ENCODE measurements around the gene RFTN1. TPM values are rescaled to one million over a fixed set of nuclear protein-coding genes. Genes with fewer than 3 reads are reported as not detected.
A peak's percentile ranks its signal among the peaks of the same experiment; 100 is the strongest.

Gene RFTN1
- total and polyA plus RNA-seq, 2 donors from 2014 or later = 15.3 to 34.1 TPM

DNA sequence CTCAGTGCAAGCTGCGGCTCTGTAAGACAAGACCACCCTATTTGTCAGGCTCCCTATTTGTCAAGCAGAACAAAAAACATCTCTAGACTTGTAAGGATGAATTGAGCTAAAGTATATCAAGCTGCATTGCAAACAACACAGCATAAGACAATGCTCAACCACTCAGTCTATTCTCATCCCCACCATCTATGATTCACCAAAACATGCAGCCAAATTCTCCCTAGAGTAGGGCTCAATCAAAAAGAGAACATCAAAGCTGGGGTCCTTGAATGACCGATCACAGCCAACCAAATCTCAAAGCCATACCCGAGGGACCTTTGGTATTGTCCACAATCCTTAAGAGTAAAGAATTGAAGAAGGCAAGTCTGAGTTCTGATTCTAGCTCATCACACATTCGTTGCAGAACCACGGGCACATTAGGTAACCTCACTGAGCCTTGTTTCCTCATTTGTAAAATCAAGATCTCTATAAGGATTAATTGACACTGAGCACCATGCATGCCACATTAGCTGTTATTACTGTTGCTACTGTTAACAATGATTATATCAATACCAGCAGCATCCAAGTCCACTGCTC is 31.2 kb downstream of the RFTN1 start:
- Histone ChIP-seq H3K4me1 (ENCODE audit: control insufficient read depth in 2 of 3, insufficient read depth in 2 of 3, low read depth in 1 of 3, low read length in 3 of 3) (peaks cover 16 to 22% (median 18%) of the 10 kb centered on the region in 3 donors), H3K9ac (ENCODE audit: low read length in 3 of 3) (no peak overlapping the region), H3K4me3 (ENCODE audit: low read length in 3 of 3) (no peak overlapping the region)

DNA sequence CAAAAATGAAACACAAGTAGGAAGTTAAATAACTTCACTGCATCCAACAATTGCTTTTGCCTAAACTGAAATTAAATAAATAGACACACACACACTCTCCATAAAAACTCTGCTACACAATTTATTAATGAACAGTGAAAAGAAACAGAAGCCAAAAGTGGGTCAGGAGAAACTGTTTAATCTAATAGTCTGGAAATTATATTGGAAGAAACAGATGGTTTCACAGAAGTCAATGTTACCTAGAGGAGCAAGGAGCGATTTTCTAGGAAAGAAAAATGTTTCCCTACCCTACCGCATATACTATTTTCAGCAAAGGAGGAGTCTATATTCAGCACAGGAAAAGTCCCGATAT is 32.0 kb downstream of the RFTN1 start:
- FAIRE-seq = peak; percentile 30
- Histone ChIP-seq H3K4me3 (ENCODE audit: low read length in 3 of 3) (peak overlapping the region in 1 of 3 donors; percentile 0), H3K27ac (ENCODE audit: low read depth in 2 of 2, low read length in 2 of 2) (peak overlapping the region; percentile 48 to 71), H3K9ac (ENCODE audit: low read length in 3 of 3) (no peak overlapping the region), H3K36me3 (ENCODE audit: control insufficient read depth in 2 of 3, insufficient read depth in 3 of 3, low read length in 3 of 3) (no peaks in the 10 kb centered on the region), H3K27me3 (ENCODE audit: control insufficient read depth, insufficient read depth, low read length) (no peaks in the 10 kb centered on the region), H3K4me1 (ENCODE audit: control insufficient read depth in 2 of 3, insufficient read depth in 2 of 3, low read depth in 1 of 3, low read length in 3 of 3) (peaks cover 16 to 22% (median 20%) of the 10 kb centered on the region in 3 donors), H3K9me3 (ENCODE audit: control insufficient read depth in 2 of 3, insufficient read depth in 1 of 3, low read length in 3 of 3) (no peaks in the 10 kb centered on the region)
- TF ChIP-seq, protein P1, sequence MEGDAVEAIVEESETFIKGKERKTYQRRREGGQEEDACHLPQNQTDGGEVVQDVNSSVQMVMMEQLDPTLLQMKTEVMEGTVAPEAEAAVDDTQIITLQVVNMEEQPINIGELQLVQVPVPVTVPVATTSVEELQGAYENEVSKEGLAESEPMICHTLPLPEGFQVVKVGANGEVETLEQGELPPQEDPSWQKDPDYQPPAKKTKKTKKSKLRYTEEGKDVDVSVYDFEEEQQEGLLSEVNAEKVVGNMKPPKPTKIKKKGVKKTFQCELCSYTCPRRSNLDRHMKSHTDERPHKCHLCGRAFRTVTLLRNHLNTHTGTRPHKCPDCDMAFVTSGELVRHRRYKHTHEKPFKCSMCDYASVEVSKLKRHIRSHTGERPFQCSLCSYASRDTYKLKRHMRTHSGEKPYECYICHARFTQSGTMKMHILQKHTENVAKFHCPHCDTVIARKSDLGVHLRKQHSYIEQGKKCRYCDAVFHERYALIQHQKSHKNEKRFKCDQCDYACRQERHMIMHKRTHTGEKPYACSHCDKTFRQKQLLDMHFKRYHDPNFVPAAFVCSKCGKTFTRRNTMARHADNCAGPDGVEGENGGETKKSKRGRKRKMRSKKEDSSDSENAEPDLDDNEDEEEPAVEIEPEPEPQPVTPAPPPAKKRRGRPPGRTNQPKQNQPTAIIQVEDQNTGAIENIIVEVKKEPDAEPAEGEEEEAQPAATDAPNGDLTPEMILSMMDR (IDR thresholded peaks at IDR 0.05; ENCODE audit: borderline replicate concordance, extremely low read depth, insufficient read depth) = no peak
- intact Hi-C loops (cut with DNase I) = no loop called here
- no peak for DNase-seq

More for the DNA sequence above, 31.2 kb downstream of the RFTN1 start:
- no peak for FAIRE-seq
- TF ChIP-seq, protein P1 (IDR thresholded peaks at IDR 0.05; ENCODE audit: borderline replicate concordance, extremely low read depth, insufficient read depth) = no peak
- no peak for DNase-seq
- intact Hi-C loops (cut with DNase I) = no loop called here
- Histone ChIP-seq H3K27me3 (ENCODE audit: control insufficient read depth, insufficient read depth, low read length) (no peaks in the 10 kb centered on the region), H3K27ac (ENCODE audit: low read depth in 2 of 2, low read length in 2 of 2) (peak overlapping the region; percentile 48 to 71), H3K36me3 (ENCODE audit: control insufficient read depth in 2 of 3, insufficient read depth in 3 of 3, low read length in 3 of 3) (no peaks in the 10 kb centered on the region), H3K9me3 (ENCODE audit: control insufficient read depth in 2 of 3, insufficient read depth in 1 of 3, low read length in 3 of 3) (no peaks in the 10 kb centered on the region)

GRCh38 chr3:16480861-16481545 is 32.5 kb downstream of the RFTN1 start:
- intact Hi-C loops (cut with DNase I) = no loop called here
- DNase-seq (peak in 2 of 5 donors; percentile 52 to 69), FAIRE-seq (no peak)
- Histone ChIP-seq H3K9me3 (ENCODE audit: control insufficient read depth in 2 of 3, insufficient read depth in 1 of 3, low read length in 3 of 3) (no peaks in the 10 kb centered on the region), H3K4me3 (ENCODE audit: low read length in 3 of 3) (peak overlapping the region in 1 of 3 donors; percentile 0), H3K4me1 (ENCODE audit: control insufficient read depth in 2 of 3, insufficient read depth in 2 of 3, low read depth in 1 of 3, low read length in 3 of 3) (peaks cover 16 to 22% (median 20%) of the 10 kb centered on the region in 3 donors), H3K27ac (ENCODE audit: low read depth in 2 of 2, low read length in 2 of 2) (no peak overlapping the region), H3K9ac (ENCODE audit: low read length in 3 of 3) (no peak overlapping the region), H3K36me3 (ENCODE audit: control insufficient read depth in 2 of 3, insufficient read depth in 3 of 3, low read length in 3 of 3) (no peaks in the 10 kb centered on the region), H3K27me3 (ENCODE audit: control insufficient read depth, insufficient read depth, low read length) (no peaks in the 10 kb centered on the region)
- TF ChIP-seq, protein P1 (IDR thresholded peaks at IDR 0.05; ENCODE audit: borderline replicate concordance, extremely low read depth, insufficient read depth) = no peak
